GM19328 (cell line): ENCODE data around the gene PCCA.
A peak's percentile ranks its signal among the peaks of the same experiment; 100 is the strongest.
"Not testable (repeated sequence)": the region's sequence is repeated elsewhere in the genome, so short reads cannot be mapped to it uniquely, and the experiment has no call there.

Experiments used
- ATAC-seq: cut with Tn5 transposase; IDR thresholded peaks from one replicate; pipeline ENCODE4 v1.9.1; 2021; ENCODE audit warnings: mild to moderate bottlenecking, moderate library complexity; ENCODE audit not compliant: unreplicated experiment

PCCA gene, protein sequence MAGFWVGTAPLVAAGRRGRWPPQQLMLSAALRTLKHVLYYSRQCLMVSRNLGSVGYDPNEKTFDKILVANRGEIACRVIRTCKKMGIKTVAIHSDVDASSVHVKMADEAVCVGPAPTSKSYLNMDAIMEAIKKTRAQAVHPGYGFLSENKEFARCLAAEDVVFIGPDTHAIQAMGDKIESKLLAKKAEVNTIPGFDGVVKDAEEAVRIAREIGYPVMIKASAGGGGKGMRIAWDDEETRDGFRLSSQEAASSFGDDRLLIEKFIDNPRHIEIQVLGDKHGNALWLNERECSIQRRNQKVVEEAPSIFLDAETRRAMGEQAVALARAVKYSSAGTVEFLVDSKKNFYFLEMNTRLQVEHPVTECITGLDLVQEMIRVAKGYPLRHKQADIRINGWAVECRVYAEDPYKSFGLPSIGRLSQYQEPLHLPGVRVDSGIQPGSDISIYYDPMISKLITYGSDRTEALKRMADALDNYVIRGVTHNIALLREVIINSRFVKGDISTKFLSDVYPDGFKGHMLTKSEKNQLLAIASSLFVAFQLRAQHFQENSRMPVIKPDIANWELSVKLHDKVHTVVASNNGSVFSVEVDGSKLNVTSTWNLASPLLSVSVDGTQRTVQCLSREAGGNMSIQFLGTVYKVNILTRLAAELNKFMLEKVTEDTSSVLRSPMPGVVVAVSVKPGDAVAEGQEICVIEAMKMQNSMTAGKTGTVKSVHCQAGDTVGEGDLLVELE

GRCh38 chr13:100088644-100089464 lies at the start of gene PCCA:
TSS of gene PCCA (plus strand) at chr13:100089093. CDS start at chr13:100089121, 28 bp downstream.
- peak; percentile 95 for ATAC-seq

GRCh38 chr13:100039740-100040139 lies 49.2 kb upstream of the PCCA start:
- ATAC-seq = no peak

GRCh38 chr13:100040196-100040595 lies 48.7 kb upstream of the PCCA start:
- no peak for ATAC-seq

- no peak for ATAC-seq
Observed at GRCh38 chr13:100044936-100045335, 44.0 kb upstream of the PCCA start.

DNA sequence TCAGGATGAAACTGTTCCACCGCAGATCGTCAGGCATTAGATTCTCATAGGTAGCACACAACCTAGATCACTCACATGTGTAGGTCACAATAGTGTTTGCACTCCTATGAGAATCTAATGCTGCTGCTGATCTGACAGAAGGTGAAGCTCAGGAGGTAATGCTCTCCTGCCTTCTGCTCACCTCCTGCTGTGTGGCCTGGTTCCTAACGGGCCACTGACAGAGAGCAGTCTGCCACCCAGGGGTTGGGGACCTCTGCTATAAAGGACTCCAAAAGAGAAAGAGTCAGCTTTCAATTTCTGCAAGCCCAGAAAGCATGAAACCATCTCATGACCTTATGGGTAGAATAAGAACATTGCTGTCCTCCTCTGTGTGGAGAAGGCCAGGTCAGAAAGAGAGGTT lies 43.5 kb upstream of the PCCA start:
- no peak for ATAC-seq

GRCh38 chr13:100051070-100051469 lies 37.8 kb upstream of the PCCA start:
- ATAC-seq = no peak

- no peak for ATAC-seq
Observed at GRCh38 chr13:100059827-100060226, 29.1 kb upstream of the PCCA start.

DNA sequence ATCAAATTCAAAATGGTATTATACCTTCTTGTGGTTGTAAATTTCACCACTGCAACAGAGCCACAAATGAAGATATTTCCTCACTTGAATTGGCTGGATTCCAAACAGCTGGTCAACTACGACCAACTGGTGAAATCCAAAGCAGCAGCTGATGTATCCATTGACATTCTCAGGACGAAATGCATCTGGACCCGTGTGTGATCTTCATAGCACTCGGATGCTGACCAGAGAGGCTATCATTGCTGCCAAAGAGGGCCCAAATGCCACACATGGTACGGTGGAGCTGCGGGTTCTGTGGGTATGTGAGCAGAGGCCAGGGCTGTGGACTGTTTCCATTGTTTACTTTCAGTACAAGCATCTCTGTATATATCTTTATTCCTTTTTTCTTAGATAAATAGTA lies 25.6 kb upstream of the PCCA start:
- no peak for ATAC-seq

GRCh38 chr13:100063906-100064305 lies 25.0 kb upstream of the PCCA start:
- ATAC-seq = no peak

DNA sequence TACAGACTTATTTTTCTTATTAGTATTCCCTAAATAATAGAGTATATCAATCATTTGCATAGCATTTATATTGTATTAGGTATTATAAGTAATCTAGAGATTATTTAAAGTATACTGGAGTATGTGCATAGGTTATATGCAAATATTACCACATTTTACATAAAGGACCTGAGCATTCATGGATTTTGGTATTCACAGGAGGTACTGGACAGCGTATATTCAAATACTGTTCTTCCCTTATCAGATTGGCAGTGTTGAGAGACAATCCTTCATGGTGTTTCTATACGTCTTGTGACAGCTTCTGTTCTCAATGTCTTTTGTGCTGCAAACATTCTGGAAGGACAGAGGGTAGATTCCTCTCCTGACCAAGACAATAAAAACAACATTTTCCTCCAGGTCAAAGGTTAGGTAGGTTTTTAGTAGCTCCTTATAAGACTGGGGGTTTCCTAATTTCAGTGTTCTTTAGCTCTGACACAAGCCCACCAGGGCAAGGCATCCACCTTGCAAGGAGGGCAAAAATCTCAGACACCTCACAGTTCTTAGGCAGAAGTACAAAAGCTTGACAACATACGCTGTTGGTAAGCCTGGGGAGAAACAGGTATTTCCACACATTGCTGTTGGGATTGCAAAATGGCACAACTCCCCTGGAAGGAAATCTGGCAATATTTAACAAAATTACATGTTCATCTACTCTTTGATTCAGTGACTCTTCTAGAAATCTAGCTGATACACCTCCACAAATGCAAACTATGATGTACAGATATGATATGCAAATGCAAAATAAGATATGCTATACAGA lies 20.6 kb upstream of the PCCA start:
- ATAC-seq = no peak

- no peak for ATAC-seq
Observed at GRCh38 chr13:100069278-100069677, 19.6 kb upstream of the PCCA start.

DNA sequence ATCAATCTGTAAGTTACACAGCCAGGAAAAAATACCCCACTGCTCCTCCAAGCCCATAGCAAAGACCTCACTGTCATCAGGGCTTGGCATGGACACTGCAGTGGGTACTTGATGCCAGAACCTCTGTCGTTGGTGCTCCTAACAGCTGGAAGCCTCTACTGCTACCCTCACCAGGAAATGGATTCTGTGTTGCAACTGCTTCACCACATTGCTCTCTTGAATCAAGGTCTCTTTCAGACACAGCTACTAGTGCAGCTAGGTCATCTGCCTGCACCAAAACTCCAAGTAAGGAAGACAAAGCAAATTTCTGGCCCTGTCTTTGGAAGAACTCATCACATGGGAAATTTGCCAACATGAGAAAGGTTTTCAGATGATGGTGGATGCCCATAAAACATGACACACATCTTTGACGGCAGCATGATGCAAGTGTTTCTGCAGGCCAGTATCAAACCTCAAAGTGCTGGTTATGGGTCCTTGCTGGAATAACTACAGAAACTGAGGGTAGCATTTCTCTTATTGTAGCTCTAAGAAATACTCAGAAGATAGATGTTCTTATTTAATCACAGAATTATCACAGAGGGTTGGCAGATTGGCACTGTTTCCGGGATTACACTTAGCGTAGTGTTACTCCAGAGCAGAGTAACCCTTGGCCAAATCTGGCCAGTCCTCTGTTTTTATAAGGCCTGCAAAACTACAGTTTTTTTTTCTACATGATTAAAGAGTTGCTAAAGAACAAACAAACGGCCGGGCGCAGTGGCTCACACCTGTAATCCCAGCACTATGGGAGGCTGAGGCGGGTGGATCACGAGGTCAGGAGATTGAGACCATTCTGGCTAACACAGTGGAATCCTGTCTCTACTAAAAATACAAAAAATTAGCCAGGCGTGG lies 12.9 kb upstream of the PCCA start:
- ATAC-seq = no peak

- not testable (repeated sequence) for ATAC-seq
Observed at GRCh38 chr13:100079003-100079402, 9.9 kb upstream of the PCCA start.

- not testable (repeated sequence) for ATAC-seq
Observed at GRCh38 chr13:100083401-100083800, 5.5 kb upstream of the PCCA start.

GRCh38 chr13:100088273-100088643 lies 635 bp upstream of the PCCA start:
- no peak for ATAC-seq

DNA sequence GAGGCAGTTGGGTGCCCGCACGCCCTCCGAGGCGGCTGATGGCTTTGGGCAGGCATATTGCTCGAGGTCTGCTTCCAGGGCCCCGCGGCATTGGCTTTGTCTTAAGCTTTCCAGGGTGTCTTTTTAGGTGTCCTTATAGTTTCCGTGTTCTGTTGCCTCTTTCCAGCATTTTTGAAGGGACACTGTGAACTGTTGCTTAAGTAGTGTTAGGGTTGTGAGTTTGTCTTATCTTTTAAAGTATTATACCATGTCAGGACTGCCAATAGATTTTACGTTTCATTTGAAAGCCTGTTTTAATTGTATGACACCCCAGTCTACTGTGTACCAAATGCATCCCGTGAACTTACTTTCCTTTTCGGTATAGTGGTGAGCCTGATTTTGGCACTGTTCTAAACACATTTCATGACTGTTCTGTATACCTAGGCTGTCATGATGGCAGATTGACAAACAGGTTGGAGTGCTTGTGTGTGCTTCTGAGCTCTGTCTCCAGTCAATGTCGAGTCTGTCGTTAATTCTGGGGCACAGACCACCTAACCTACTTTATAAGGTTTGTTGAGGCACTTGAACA lies 656 bp downstream of the PCCA start:
- ATAC-seq = peak; percentile 30

DNA sequence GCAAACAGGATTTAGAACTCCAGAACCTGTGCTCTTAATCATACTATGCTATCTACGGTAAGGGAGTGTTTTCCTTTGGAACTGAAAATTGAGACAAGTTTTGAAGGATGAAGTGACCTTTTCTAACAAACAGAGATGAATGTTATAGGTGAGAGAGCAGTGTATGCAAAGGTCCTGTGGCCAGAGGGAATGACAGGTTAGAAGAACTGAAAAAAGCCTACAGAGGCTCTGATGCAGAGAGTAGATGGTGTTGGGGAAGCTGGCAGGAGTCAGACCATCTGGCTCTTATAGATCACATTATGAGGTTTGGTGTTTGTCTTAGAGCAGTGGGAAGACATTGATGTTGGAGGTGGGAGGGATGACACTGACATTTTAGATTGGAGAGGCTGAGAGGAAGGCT lies 2.0 kb downstream of the PCCA start:
- no peak for ATAC-seq

- no peak for ATAC-seq
Observed at GRCh38 chr13:100091391-100091790, 2.5 kb downstream of the PCCA start.

GRCh38 chr13:100092273-100092672 lies 3.4 kb downstream of the PCCA start:
- ATAC-seq = not testable (repeated sequence)
